CD8-positive, alpha-beta memory T cell (primary cell): ENCODE results near the gene SNRPB2. TPM values are rescaled to one million over a fixed set of nuclear protein-coding genes. Genes with fewer than 3 reads are reported as not detected.

Source experiments
- CTCF ChIA-PET: fragments of 350-600 bp; sonication (Branson Sonifier 250); formaldehyde crosslinking; loops from one replicate; lab custom pipeline; 2021; ENCODE audit warnings: antibody characterized with exemption; lab: Charles Lee
- POLR2A ChIA-PET: fragments of 350-600 bp; sonication (Branson Sonifier 250); formaldehyde crosslinking; loops from one replicate; lab custom pipeline; 2021; ENCODE audit warnings: antibody characterized with exemption; lab: Charles Lee
- DNase-seq, 5 donors: peaks; one replicate each; pipeline versions ENCODE4 v3.0.0 to v3.0.0-alpha.2; 2020 to 2022; ENCODE audit warnings: mixed read lengths in 1 of 5
- H3K27ac ChIP-seq: one replicate; pipeline ENCODE4 v1.7.0; 2013; ENCODE audit warnings: low read depth, mild to moderate bottlenecking, low read length, moderate library complexity
- H3K27me3 ChIP-seq: 2 replicates; pipeline ENCODE4 v1.7.0; 2013; ENCODE audit warnings: low read length, mild to moderate bottlenecking; ENCODE audit not compliant: insufficient read depth, poor library complexity, severe bottlenecking
- H3K36me3 ChIP-seq: 2 replicates; pipeline ENCODE4 v1.7.0; 2013; ENCODE audit warnings: mild to moderate bottlenecking, low read length, moderate library complexity; ENCODE audit not compliant: insufficient read depth
- H3K4me1 ChIP-seq: 2 replicates; pipeline ENCODE4 v1.7.0; 2013; ENCODE audit warnings: mild to moderate bottlenecking, low read length, moderate library complexity; ENCODE audit not compliant: insufficient read depth
- H3K4me3 ChIP-seq: 2 replicates; pipeline ENCODE4 v1.7.0; 2013; ENCODE audit warnings: mild to moderate bottlenecking, low read length
- H3K9me3 ChIP-seq: 2 replicates; pipeline ENCODE4 v1.7.0; 2013; ENCODE audit warnings: mild to moderate bottlenecking, low read length
- H3K27ac Mint-ChIP-seq, 8 donors: one replicate each; pipeline ENCODE4 v1.8.0; 2020 to 2021; ENCODE audit warnings: mixed read lengths in 8 of 8, mild to moderate bottlenecking in 6 of 8, inconsistent platforms in 3 of 8, moderate library complexity in 3 of 8
- H3K27me3 Mint-ChIP-seq, 2 donors: one replicate each; pipeline ENCODE4 v1.8.0; 2020 to 2021; ENCODE audit warnings: mixed read lengths in 2 of 2, mild to moderate bottlenecking in 1 of 2, moderate library complexity in 1 of 2
- H3K36me3 Mint-ChIP-seq, 3 donors: one replicate each; pipeline ENCODE4 v1.8.0; 2020 to 2021; ENCODE audit warnings: mixed read lengths in 3 of 3, inconsistent platforms in 1 of 3, mild to moderate bottlenecking in 1 of 3
- H3K4me1 Mint-ChIP-seq, 3 donors: one replicate each; pipeline ENCODE4 v1.8.0; 2020 to 2021; ENCODE audit warnings: mixed read lengths in 3 of 3, inconsistent platforms in 1 of 3, mild to moderate bottlenecking in 1 of 3
- H3K4me3 Mint-ChIP-seq, 7 donors: one replicate each; pipeline ENCODE4 v1.8.0; 2020 to 2021; ENCODE audit warnings: mixed read lengths in 7 of 7, mild to moderate bottlenecking in 6 of 7, moderate library complexity in 4 of 7, inconsistent platforms in 2 of 7
- H3K9me3 Mint-ChIP-seq, 5 donors: one replicate each; pipeline ENCODE4 v1.8.0; 2020 to 2022; ENCODE audit warnings: mixed read lengths in 5 of 5, mild to moderate bottlenecking in 3 of 5, moderate library complexity in 2 of 5, inconsistent platforms in 1 of 5
- polyA plus RNA-seq: library from polyadenylated mRNA; unstranded; fragments of 300-500 nt; fragmentation: Illumina TruSeq; gene quantifications from one replicate; pipeline ENCODE4 v1.2.3, GENCODE V29; 2021
- total RNA-seq, 2 experiments: library from RNA; stranded (reverse); gene quantifications; one replicate each; pipeline ENCODE4 v1.2.3, GENCODE V29; 2021

The SNRPB2 gene
- total and polyA plus RNA-seq, 3 experiments from 2014 or later = 86.8 to 118 (median 116) TPM

GRCh38 chr20:16740365-16741072 lies 10.7 kb downstream of the SNRPB2 start:
- no peaks in the 10 kb centered on the region for H3K27me3 Mint-ChIP-seq
- peaks cover 10 to 20% (median 13%) of the 10 kb centered on the region in 3 donors for H3K4me1 Mint-ChIP-seq
- ChIA-PET CTCF (no interaction called here), POLR2A (no interaction called here)
- H3K9me3 Mint-ChIP-seq = no peaks in the 10 kb centered on the region
- no peaks in the 10 kb centered on the region for H3K9me3 ChIP-seq
- H3K36me3 Mint-ChIP-seq = peaks cover 7 to 68% (median 30%) of the 10 kb centered on the region in 3 donors
- H3K4me3 Mint-ChIP-seq = no peak overlapping the region
- H3K4me3 ChIP-seq = no peak overlapping the region
- H3K27me3 ChIP-seq = no peaks in the 10 kb centered on the region
- DNase-seq = no peak
- peaks cover 28% of the 10 kb centered on the region for H3K36me3 ChIP-seq
- no peak overlapping the region for H3K27ac ChIP-seq
- H3K27ac Mint-ChIP-seq = no peak overlapping the region
- no peaks in the 10 kb centered on the region for H3K4me1 ChIP-seq

- POLR2A ChIA-PET = no interaction called here
- Histone ChIP-seq H3K9me3 (no peaks in the 10 kb centered on the region), H3K27ac (no peak overlapping the region), H3K27me3 (no peaks in the 10 kb centered on the region), H3K4me3 (no peak overlapping the region), H3K4me1 (no peaks in the 10 kb centered on the region), H3K36me3 (peaks cover 5% of the 10 kb centered on the region)
- no peaks in the 10 kb centered on the region for H3K9me3 Mint-ChIP-seq
- CTCF ChIA-PET = no interaction called here
- no peak for DNase-seq
- no peak overlapping the region for H3K27ac Mint-ChIP-seq
- H3K36me3 Mint-ChIP-seq = peaks cover 0 to 36% (median 21%) of the 10 kb centered on the region in 3 donors
- peaks cover 0 to 2% (median 0%) of the 10 kb centered on the region in 3 donors for H3K4me1 Mint-ChIP-seq
- H3K4me3 Mint-ChIP-seq = no peak overlapping the region
- H3K27me3 Mint-ChIP-seq = peaks cover 0 to 4% of the 10 kb centered on the region in 2 donors
These were observed 14.5 kb downstream of the SNRPB2 start for GRCh38 chr20:16744178-16744807.

- Mint-ChIP-seq H3K27me3 (peaks cover 0 to 10% of the 10 kb centered on the region in 2 donors), H3K4me1 (peaks cover 0 to 3% (median 0%) of the 10 kb centered on the region in 3 donors), H3K4me3 (no peak overlapping the region), H3K36me3 (peaks cover 0 to 27% (median 13%) of the 10 kb centered on the region in 3 donors), H3K27ac (peak overlapping the region in 1 of 8 donors; percentile 81), H3K9me3 (no peaks in the 10 kb centered on the region)
- no peaks in the 10 kb centered on the region for H3K4me1 ChIP-seq
- H3K4me3 ChIP-seq = no peak overlapping the region
- CTCF ChIA-PET = no interaction called here
- POLR2A ChIA-PET = no interaction called here
- H3K9me3 ChIP-seq = no peaks in the 10 kb centered on the region
- H3K36me3 ChIP-seq = no peaks in the 10 kb centered on the region
- no peak overlapping the region for H3K27ac ChIP-seq
- DNase-seq = no peak
- no peaks in the 10 kb centered on the region for H3K27me3 ChIP-seq
These were observed 15.4 kb downstream of the SNRPB2 start for GRCh38 chr20:16745204-16745603.

- ChIA-PET POLR2A (no interaction called here), CTCF (no interaction called here)
- Mint-ChIP-seq H3K9me3 (no peaks in the 10 kb centered on the region), H3K36me3 (peaks cover 0 to 6% (median 5%) of the 10 kb centered on the region in 3 donors), H3K27me3 (peaks cover 4 to 10% of the 10 kb centered on the region in 2 donors), H3K4me3 (no peak overlapping the region), H3K4me1 (peaks cover 0 to 9% (median 3%) of the 10 kb centered on the region in 3 donors), H3K27ac (no peak overlapping the region)
- DNase-seq = no peak
- Histone ChIP-seq H3K27ac (no peak overlapping the region), H3K27me3 (no peaks in the 10 kb centered on the region), H3K4me3 (no peak overlapping the region), H3K4me1 (no peaks in the 10 kb centered on the region), H3K36me3 (no peaks in the 10 kb centered on the region), H3K9me3 (no peaks in the 10 kb centered on the region)
These were observed 17.5 kb downstream of the SNRPB2 start for GRCh38 chr20:16747291-16747811.

GRCh38 chr20:16748308-16748900 lies 18.6 kb downstream of the SNRPB2 start, which contains the start of gene OTOR:
TSS of gene OTOR (plus strand) at chr20:16748358. CDS start at chr20:16748402, 44 bp downstream.
- Mint-ChIP-seq H3K27ac (no peak within 1 kb of the TSS), H3K36me3 (no peaks in the 10 kb centered on the region), H3K4me3 (no peak within 1 kb of the TSS), H3K9me3 (no peaks in the 10 kb centered on the region), H3K27me3 (peaks cover 6 to 10% of the 10 kb centered on the region in 2 donors), H3K4me1 (peaks cover 0 to 9% (median 3%) of the 10 kb centered on the region in 3 donors)
- CTCF ChIA-PET = no interaction called here
- Histone ChIP-seq H3K9me3 (no peaks in the 10 kb centered on the region), H3K36me3 (no peaks in the 10 kb centered on the region), H3K27ac (no peak within 1 kb of the TSS), H3K27me3 (no peaks in the 10 kb centered on the region), H3K4me3 (no peak within 1 kb of the TSS), H3K4me1 (no peaks in the 10 kb centered on the region)
- DNase-seq = no peak
- POLR2A ChIA-PET = no interaction called here

GRCh38 chr20:16749573-16749972 lies 19.7 kb downstream of the SNRPB2 start:
- Histone ChIP-seq H3K36me3 (no peaks in the 10 kb centered on the region), H3K4me1 (no peaks in the 10 kb centered on the region), H3K9me3 (no peaks in the 10 kb centered on the region), H3K27ac (no peak overlapping the region), H3K27me3 (no peaks in the 10 kb centered on the region), H3K4me3 (no peak overlapping the region)
- H3K9me3 Mint-ChIP-seq = no peaks in the 10 kb centered on the region
- ChIA-PET POLR2A (no interaction called here), CTCF (no interaction called here)
- H3K36me3 Mint-ChIP-seq = no peaks in the 10 kb centered on the region
- peak overlapping the region in 2 of 8 donors; percentile 3 to 9 for H3K27ac Mint-ChIP-seq
- no peak overlapping the region for H3K4me3 Mint-ChIP-seq
- peaks cover 7 to 16% of the 10 kb centered on the region in 2 donors for H3K27me3 Mint-ChIP-seq
- H3K4me1 Mint-ChIP-seq = peaks cover 0 to 9% (median 3%) of the 10 kb centered on the region in 3 donors
- no peak for DNase-seq

GRCh38 chr20:16752082-16752481 lies 22.3 kb downstream of the SNRPB2 start:
- H3K4me1 Mint-ChIP-seq = peaks cover 0 to 9% (median 3%) of the 10 kb centered on the region in 3 donors
- H3K27ac ChIP-seq = no peak overlapping the region
- H3K4me3 ChIP-seq = no peak overlapping the region
- H3K4me3 Mint-ChIP-seq = no peak overlapping the region
- no peaks in the 10 kb centered on the region for H3K36me3 Mint-ChIP-seq
- H3K27ac Mint-ChIP-seq = no peak overlapping the region
- ChIA-PET POLR2A (no interaction called here), CTCF (interaction anchor here (1.7 kb wide), 1 partner anchor 9 kb away, joined by 6 read pairs; no protein-coding TSS in a partner anchor)
- no peak for DNase-seq
- H3K36me3 ChIP-seq = no peaks in the 10 kb centered on the region
- no peaks in the 10 kb centered on the region for H3K9me3 Mint-ChIP-seq
- peaks cover 9 to 16% of the 10 kb centered on the region in 2 donors for H3K27me3 Mint-ChIP-seq
- no peaks in the 10 kb centered on the region for H3K9me3 ChIP-seq
- H3K4me1 ChIP-seq = no peaks in the 10 kb centered on the region
- peaks cover 7% of the 10 kb centered on the region for H3K27me3 ChIP-seq
